PC-3 (cell line): ENCODE measurements around the gene MICU1. TPM values are rescaled to one million over a fixed set of nuclear protein-coding genes. Genes with fewer than 3 reads are reported as not detected.

Experiments used
- ATAC-seq: fragments of 200-7000 bp; cut with Tn5 transposase; 2 replicates; pipeline ENCODE4 v1.9.1; 2020; ENCODE audit warnings: mild to moderate bottlenecking, moderate library complexity
- BruUV-seq: library from RNA; stranded (reverse); fragments of 400-500 nt; replicated peaks from 2 replicates; lab custom pipeline; 2021; lab: Mats Ljungman, UMichigan
- CTCF ChIA-PET: fragments of 300-600 bp; sonication (Branson Sonifier 250); formaldehyde crosslinking; loops from one replicate; lab custom pipeline; 2022; ENCODE audit warnings: antibody characterized with exemption; lab: Charles Lee
- POLR2A ChIA-PET: fragments of 300-600 bp; sonication (Branson Sonifier 250); formaldehyde crosslinking; loops from one replicate; lab custom pipeline; 2022; ENCODE audit warnings: antibody characterized with exemption; ENCODE audit not compliant: unreplicated experiment; lab: Charles Lee
- DNase-seq: peaks from one replicate; pipeline ENCODE4 v3.0.0-alpha.2; 2015
- H2AFZ ChIP-seq: fragments of 300-600 bp; sonication (generic); 2 replicates; pipeline ENCODE4 v1.6.0; 2016; ENCODE audit warnings: antibody characterized with exemption, low read length
- H3F3A ChIP-seq: fragments of 300-600 bp; sonication (generic); one replicate; pipeline ENCODE4 v1.6.0; 2017; ENCODE audit warnings: antibody characterized with exemption, low read length, control low read depth, mild to moderate bottlenecking; ENCODE audit not compliant: unreplicated experiment
- H3K27ac ChIP-seq: fragments of 300-600 bp; sonication (generic); 2 replicates; pipeline ENCODE4 v1.5.1; 2016; ENCODE audit warnings: mild to moderate bottlenecking, low read length
- H3K27me3 ChIP-seq: fragments of 300-600 bp; sonication (generic); 2 replicates; pipeline ENCODE4 v1.6.1; 2016; ENCODE audit warnings: low read length, mixed read lengths
- H3K36me3 ChIP-seq: fragments of 300-600 bp; sonication (generic); 2 replicates; pipeline ENCODE4 v1.6.1; 2016; ENCODE audit warnings: low read depth, mixed run types, low read length, mixed read lengths
- H3K4me1 ChIP-seq: fragments of 300-600 bp; sonication (generic); 2 replicates; pipeline ENCODE4 v1.5.1; 2016; ENCODE audit warnings: low read length; ENCODE audit not compliant: insufficient read depth
- H3K4me2 ChIP-seq: fragments of 300-600 bp; sonication (generic); 2 replicates; pipeline ENCODE4 v1.6.0; 2016; ENCODE audit warnings: low read length
- H3K4me3 ChIP-seq: fragments of 300-600 bp; sonication (generic); 2 replicates; pipeline ENCODE4 v1.5.1; 2016; ENCODE audit warnings: mild to moderate bottlenecking, low read length, mixed read lengths
- H3K79me2 ChIP-seq: fragments of 300-600 bp; sonication (generic); 2 replicates; pipeline ENCODE4 v1.6.1; 2017; ENCODE audit warnings: low read length, mixed read lengths
- H3K9ac ChIP-seq: fragments of 300-600 bp; sonication (generic); 2 replicates; pipeline ENCODE4 v1.6.0; 2016; ENCODE audit warnings: mild to moderate bottlenecking, low read length
- H3K9me2 ChIP-seq: fragments of 300-600 bp; sonication (generic); replicated peaks from 2 replicates; pipeline ENCODE4 v1.6.1; 2016; ENCODE audit warnings: mixed run types, low read length, mixed read lengths
- H3K9me3 ChIP-seq: fragments of 300-600 bp; sonication (generic); 2 replicates; pipeline ENCODE4 v1.6.1; 2016; ENCODE audit warnings: low read length, mixed read lengths
- H4K20me1 ChIP-seq: fragments of 300-600 bp; sonication (generic); 2 replicates; pipeline ENCODE4 v1.6.1; 2016; ENCODE audit warnings: low read length, mixed read lengths
- EZH2 ChIP-seq: fragments of 300-600 bp; sonication (generic); IDR thresholded peaks from one replicate; pipeline ENCODE4 v1.6.1; 2017; ENCODE audit warnings: antibody characterized with exemption, mild to moderate bottlenecking, low read length; ENCODE audit not compliant: unreplicated experiment
- EZH2phosphoT487 ChIP-seq: fragments of 300-600 bp; sonication (generic); IDR thresholded peaks from 2 replicates; pipeline ENCODE4 v1.6.1; 2018; ENCODE audit warnings: mild to moderate bottlenecking, antibody characterized with exemption, low read length, borderline replicate concordance
- intact Hi-C: fragments of 100-400 bp; cut with micrococcal nuclease; formaldehyde crosslinking; loops from 2 replicates; pipeline ENCODE4 v1.9.0; 2023
- total RNA-seq: library from RNA; depleted of rRNA; stranded (reverse); fragments of >200 nt; gene quantifications from 2 replicates; pipeline ENCODE4 v1.2.3, GENCODE V29; 2014
- TF ChIP-seq, protein P1 (sequence below): fragments of 300-600 bp; sonication (generic); conservative IDR thresholded peaks from 2 replicates; pipeline ENCODE4 v1.5.1; 2017; ENCODE audit warnings: antibody characterized with exemption, low read depth, mild to moderate bottlenecking, low read length

The MICU1 gene
- total RNA-seq, 1 experiment from 2014 or later, result 19.8 TPM

DNA sequence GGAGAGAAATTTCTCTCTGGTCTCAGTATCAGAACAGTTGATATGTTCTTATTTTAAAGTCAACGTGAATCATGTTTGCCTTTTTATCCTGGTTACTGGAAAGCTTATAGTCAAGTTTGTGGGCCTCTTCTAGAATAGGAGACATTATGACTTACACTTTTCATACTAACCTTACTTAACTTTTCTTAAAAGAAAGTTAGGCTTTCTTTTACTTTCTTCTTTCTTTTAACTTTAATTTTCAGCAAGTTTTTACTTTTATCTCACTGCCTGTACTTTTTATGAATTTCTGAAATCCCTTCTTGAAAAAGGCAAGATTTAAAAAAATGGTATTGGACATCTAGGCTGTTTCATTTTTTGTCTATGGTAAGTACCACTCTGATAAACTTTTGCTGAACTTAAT, 195.9 kb downstream of the MICU1 start:
- no peak overlapping the region for H3K9ac ChIP-seq
- intact Hi-C loops, result no loop called here
- no peak overlapping the region for H3K4me3 ChIP-seq
- ATAC-seq (no peak), DNase-seq (no peak)
- no peaks in the 10 kb centered on the region for H3F3A ChIP-seq
- POLR2A ChIA-PET, result no interaction called here
- no peaks in the 10 kb centered on the region for H3K79me2 ChIP-seq
- TF ChIP-seq, protein P1, sequence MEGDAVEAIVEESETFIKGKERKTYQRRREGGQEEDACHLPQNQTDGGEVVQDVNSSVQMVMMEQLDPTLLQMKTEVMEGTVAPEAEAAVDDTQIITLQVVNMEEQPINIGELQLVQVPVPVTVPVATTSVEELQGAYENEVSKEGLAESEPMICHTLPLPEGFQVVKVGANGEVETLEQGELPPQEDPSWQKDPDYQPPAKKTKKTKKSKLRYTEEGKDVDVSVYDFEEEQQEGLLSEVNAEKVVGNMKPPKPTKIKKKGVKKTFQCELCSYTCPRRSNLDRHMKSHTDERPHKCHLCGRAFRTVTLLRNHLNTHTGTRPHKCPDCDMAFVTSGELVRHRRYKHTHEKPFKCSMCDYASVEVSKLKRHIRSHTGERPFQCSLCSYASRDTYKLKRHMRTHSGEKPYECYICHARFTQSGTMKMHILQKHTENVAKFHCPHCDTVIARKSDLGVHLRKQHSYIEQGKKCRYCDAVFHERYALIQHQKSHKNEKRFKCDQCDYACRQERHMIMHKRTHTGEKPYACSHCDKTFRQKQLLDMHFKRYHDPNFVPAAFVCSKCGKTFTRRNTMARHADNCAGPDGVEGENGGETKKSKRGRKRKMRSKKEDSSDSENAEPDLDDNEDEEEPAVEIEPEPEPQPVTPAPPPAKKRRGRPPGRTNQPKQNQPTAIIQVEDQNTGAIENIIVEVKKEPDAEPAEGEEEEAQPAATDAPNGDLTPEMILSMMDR, result no peak
- TF ChIP-seq EZH2, result no peak
- no peak for TF ChIP-seq EZH2phosphoT487
- CTCF ChIA-PET, result no interaction called here
- H2AFZ ChIP-seq, result no peak overlapping the region
- no TSS peak for BruUV-seq
- H3K27ac ChIP-seq, result no peak overlapping the region
- H3K4me2 ChIP-seq, result no peak overlapping the region
- H3K27me3 ChIP-seq, result no peaks in the 10 kb centered on the region
- H4K20me1 ChIP-seq, result no peaks in the 10 kb centered on the region
- no peaks in the 10 kb centered on the region for H3K9me3 ChIP-seq
- H3K9me2 ChIP-seq, result no peaks in the 10 kb centered on the region
- no peaks in the 10 kb centered on the region for H3K4me1 ChIP-seq
- no peaks in the 10 kb centered on the region for H3K36me3 ChIP-seq

- H3K4me2 ChIP-seq, result no peak overlapping the region
- no peaks in the 10 kb centered on the region for H3K36me3 ChIP-seq
- no peak overlapping the region for H2AFZ ChIP-seq
- no peaks in the 10 kb centered on the region for H3F3A ChIP-seq
- no peaks in the 10 kb centered on the region for H3K79me2 ChIP-seq
- no peaks in the 10 kb centered on the region for H4K20me1 ChIP-seq
- POLR2A ChIA-PET, result no interaction called here
- CTCF ChIA-PET, result no interaction called here
- no peak overlapping the region for H3K4me3 ChIP-seq
- no TSS peak for BruUV-seq
- DNase-seq (no peak), ATAC-seq (no peak)
- no peak overlapping the region for H3K27ac ChIP-seq
- H3K9me3 ChIP-seq, result no peaks in the 10 kb centered on the region
- TF ChIP-seq EZH2 (no peak), EZH2phosphoT487 (no peak)
- TF ChIP-seq, protein P1, result no peak
- intact Hi-C loops, result no loop called here
- no peaks in the 10 kb centered on the region for H3K27me3 ChIP-seq
- no peak overlapping the region for H3K9ac ChIP-seq
- no peaks in the 10 kb centered on the region for H3K9me2 ChIP-seq
- H3K4me1 ChIP-seq, result no peaks in the 10 kb centered on the region
Measured at GRCh38 chr10:72426986-72427385, 198.9 kb downstream of the MICU1 start.

DNA sequence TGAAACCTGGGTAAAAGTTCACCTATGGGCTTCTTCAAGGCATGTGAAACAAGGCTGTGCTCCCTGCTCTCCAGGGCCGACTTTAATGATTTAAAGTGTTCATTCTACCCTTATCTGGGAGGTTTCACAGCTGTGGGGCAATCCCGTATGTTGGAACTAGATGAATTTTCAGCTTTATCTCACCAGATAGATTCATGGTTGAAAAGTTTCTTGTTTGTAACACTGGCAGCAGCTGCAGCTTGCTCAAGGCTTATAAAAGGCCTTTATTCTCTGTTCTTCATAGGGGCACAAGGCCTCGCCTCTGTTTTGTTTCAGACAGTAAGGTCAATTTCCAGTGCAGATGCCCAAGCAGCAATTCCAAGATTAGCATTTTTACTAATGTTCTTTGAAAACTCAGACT, 200.7 kb downstream of the MICU1 start:
- H3K4me2 ChIP-seq, result no peak overlapping the region
- DNase-seq, result no peak
- no peak overlapping the region for H3K4me3 ChIP-seq
- no peaks in the 10 kb centered on the region for H3K36me3 ChIP-seq
- no peaks in the 10 kb centered on the region for H3F3A ChIP-seq
- H4K20me1 ChIP-seq, result no peaks in the 10 kb centered on the region
- no peaks in the 10 kb centered on the region for H3K27me3 ChIP-seq
- ChIA-PET POLR2A (no interaction called here), CTCF (no interaction called here)
- TF ChIP-seq EZH2phosphoT487, result no peak
- TF ChIP-seq, protein P1, result no peak
- no peak for TF ChIP-seq EZH2
- intact Hi-C loops, result no loop called here
- H3K27ac ChIP-seq, result no peak overlapping the region
- no peaks in the 10 kb centered on the region for H3K9me3 ChIP-seq
- no peaks in the 10 kb centered on the region for H3K9me2 ChIP-seq
- no TSS peak for BruUV-seq
- H3K79me2 ChIP-seq, result no peaks in the 10 kb centered on the region
- no peaks in the 10 kb centered on the region for H3K4me1 ChIP-seq
- H2AFZ ChIP-seq, result no peak overlapping the region
- H3K9ac ChIP-seq, result no peak overlapping the region
- ATAC-seq, result no peak
